Mucosa of rectum (tissue), 2 donors: ENCODE measurements around the gene IGIP.
A peak's percentile ranks its signal among the peaks of the same experiment; 100 is the strongest.

Source experiments
- H3K27ac ChIP-seq, 2 donors: one replicate each; pipeline ENCODE4 v1.7.0; 2013; ENCODE audit warnings: inconsistent platforms in 2 of 2, low read depth in 2 of 2, low read length in 2 of 2
- H3K27me3 ChIP-seq, 2 donors: one replicate each; pipeline ENCODE4 v1.7.0; 2013; ENCODE audit warnings: low read length in 2 of 2; ENCODE audit not compliant: control insufficient read depth in 2 of 2, insufficient read depth in 2 of 2
- H3K36me3 ChIP-seq, 2 donors: one replicate each; pipeline ENCODE4 v1.7.0; 2013; ENCODE audit warnings: low read length in 2 of 2; ENCODE audit not compliant: control insufficient read depth in 2 of 2, insufficient read depth in 2 of 2
- H3K4me1 ChIP-seq, 2 donors: one replicate each; pipeline ENCODE4 v1.7.0; 2013; ENCODE audit warnings: low read length in 2 of 2, mild to moderate bottlenecking in 1 of 2; ENCODE audit not compliant: control insufficient read depth in 2 of 2, insufficient read depth in 2 of 2
- H3K4me3 ChIP-seq, 2 donors: one replicate each; pipeline ENCODE4 v1.7.0; 2013; ENCODE audit warnings: low read length in 2 of 2
- H3K9ac ChIP-seq, 2 donors: one replicate each; pipeline ENCODE4 v1.7.0; 2013; ENCODE audit warnings: low read length in 2 of 2, low read depth in 1 of 2, mild to moderate bottlenecking in 1 of 2
- H3K9me3 ChIP-seq, 2 donors: one replicate each; pipeline ENCODE4 v1.7.0; 2013; ENCODE audit warnings: low read length in 2 of 2; ENCODE audit not compliant: control insufficient read depth in 2 of 2
- donor health status: healthy.
- donor health status: Normal muscosa, but diverticular disease.

The IGIP gene

GRCh38 chr5:140111011-140111858, 14.5 kb upstream of the IGIP start:
- no peak overlapping the region for H3K4me3 ChIP-seq
- H3K36me3 ChIP-seq = no peaks in the 10 kb centered on the region
- no peaks in the 10 kb centered on the region for H3K9me3 ChIP-seq
- H3K4me1 ChIP-seq = peaks cover 30 to 37% of the 10 kb centered on the region in 2 donors
- H3K27ac ChIP-seq = no peak overlapping the region
- H3K9ac ChIP-seq = no peak overlapping the region
- peaks cover 0 to 3% of the 10 kb centered on the region in 2 donors for H3K27me3 ChIP-seq

- Histone ChIP-seq H3K36me3 (no peaks in the 10 kb centered on the region), H3K9me3 (no peaks in the 10 kb centered on the region), H3K27ac (no peak overlapping the region), H3K27me3 (peaks cover 0 to 3% of the 10 kb centered on the region in 2 donors), H3K9ac (peak overlapping the region in 1 of 2 donors; percentile 18), H3K4me1 (peaks cover 33 to 34% of the 10 kb centered on the region in 2 donors), H3K4me3 (no peak overlapping the region)
Measured at GRCh38 chr5:140111859-140112551, 13.7 kb upstream of the IGIP start.

GRCh38 chr5:140112685-140113179, 13.0 kb upstream of the IGIP start:
- Histone ChIP-seq H3K36me3 (no peaks in the 10 kb centered on the region), H3K4me3 (peak overlapping the region in 1 of 2 donors; percentile 86), H3K9me3 (no peaks in the 10 kb centered on the region), H3K4me1 (peaks cover 32 to 34% of the 10 kb centered on the region in 2 donors), H3K27me3 (peaks cover 0 to 3% of the 10 kb centered on the region in 2 donors), H3K27ac (peak overlapping the region in 1 of 2 donors; percentile 93), H3K9ac (no peak overlapping the region)

GRCh38 chr5:140113180-140113698, 12.5 kb upstream of the IGIP start:
- Histone ChIP-seq H3K27ac (peak overlapping the region; percentile 91 to 93), H3K36me3 (no peaks in the 10 kb centered on the region), H3K9me3 (no peaks in the 10 kb centered on the region), H3K27me3 (peaks cover 0 to 3% of the 10 kb centered on the region in 2 donors), H3K4me1 (peaks cover 32 to 33% of the 10 kb centered on the region in 2 donors), H3K9ac (peak overlapping the region; percentile 69 to 87), H3K4me3 (peak overlapping the region; percentile 86)

- Histone ChIP-seq H3K27ac (peak within 1 kb of the TSS; percentile 91 to 93), H3K36me3 (no peaks in the 10 kb centered on the region), H3K9ac (peak within 1 kb of the TSS; percentile 85 to 87), H3K4me3 (peak within 1 kb of the TSS; percentile 86), H3K27me3 (peaks cover 0 to under 1% of the 10 kb centered on the region in 2 donors), H3K9me3 (no peaks in the 10 kb centered on the region), H3K4me1 (peaks cover 27 to 32% of the 10 kb centered on the region in 2 donors)
Measured at GRCh38 chr5:140113699-140114263, 12.0 kb upstream of the IGIP start, which contains the start of gene PURA. Gene PURA, plus strand, starts transcription at chr5:140114109. Its CDS starts 73 bp downstream, at chr5:140114182.

GRCh38 chr5:140114341-140115185, 11.2 kb upstream of the IGIP start:
- H3K9ac ChIP-seq = peak overlapping the region; percentile 85 to 87
- no peaks in the 10 kb centered on the region for H3K9me3 ChIP-seq
- peak overlapping the region; percentile 91 to 93 for H3K27ac ChIP-seq
- H3K4me3 ChIP-seq = peak overlapping the region; percentile 86
- H3K27me3 ChIP-seq = no peaks in the 10 kb centered on the region
- peaks cover 22 to 30% of the 10 kb centered on the region in 2 donors for H3K4me1 ChIP-seq
- H3K36me3 ChIP-seq = no peaks in the 10 kb centered on the region

GRCh38 chr5:140115186-140115500, 10.6 kb upstream of the IGIP start:
- Histone ChIP-seq H3K4me1 (peaks cover 22 to 29% of the 10 kb centered on the region in 2 donors), H3K27me3 (no peaks in the 10 kb centered on the region), H3K9me3 (no peaks in the 10 kb centered on the region), H3K9ac (peak overlapping the region; percentile 85 to 87), H3K4me3 (peak overlapping the region; percentile 86), H3K36me3 (no peaks in the 10 kb centered on the region), H3K27ac (peak overlapping the region; percentile 91 to 93)

- no peak overlapping the region for H3K4me3 ChIP-seq
- no peak overlapping the region for H3K27ac ChIP-seq
- no peaks in the 10 kb centered on the region for H3K27me3 ChIP-seq
- H3K4me1 ChIP-seq = peaks cover 22 to 29% of the 10 kb centered on the region in 2 donors
- no peak overlapping the region for H3K9ac ChIP-seq
- H3K36me3 ChIP-seq = no peaks in the 10 kb centered on the region
- no peaks in the 10 kb centered on the region for H3K9me3 ChIP-seq
Measured at GRCh38 chr5:140116716-140117115, 9.0 kb upstream of the IGIP start.

GRCh38 chr5:140117523-140117922, 8.2 kb upstream of the IGIP start:
- H3K9ac ChIP-seq = no peak overlapping the region
- H3K9me3 ChIP-seq = no peaks in the 10 kb centered on the region
- H3K4me1 ChIP-seq = peaks cover 22 to 29% of the 10 kb centered on the region in 2 donors
- no peaks in the 10 kb centered on the region for H3K36me3 ChIP-seq
- H3K27me3 ChIP-seq = no peaks in the 10 kb centered on the region
- H3K27ac ChIP-seq = no peak overlapping the region
- no peak overlapping the region for H3K4me3 ChIP-seq
